Suppressor macrophage (primary cell): ENCODE measurements around the gene STPG4.
"Not testable (repeated sequence)": the region's sequence is repeated elsewhere in the genome, so short reads cannot be mapped to it uniquely, and the experiment has no call there.

Experiments used
- DNase-seq, 4 experiments: peaks; one replicate each; pipeline ENCODE4 v3.0.0-alpha.2; 2020 to 2022
- total RNA-seq, 17 experiments: gene quantifications; one replicate each; lab custom pipeline; 2026; ENCODE audit warnings: mixed read lengths in 6 of 17, inconsistent platforms in 3 of 17; lab: John Stamatoyannopoulos, UW

The STPG4 gene, protein sequence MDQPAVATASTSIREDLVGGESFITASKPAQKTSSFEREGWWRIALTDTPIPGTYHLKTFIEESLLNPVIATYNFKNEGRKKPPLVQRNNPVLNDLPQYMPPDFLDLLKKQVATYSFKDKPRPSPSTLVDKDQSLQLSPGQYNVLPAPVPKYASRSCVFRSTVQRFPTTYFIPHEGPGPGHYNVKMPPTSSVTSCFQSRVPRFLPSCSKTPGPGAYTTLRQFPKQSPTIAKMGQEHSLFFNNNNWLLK
- 0 to 2.1 (median 0.24) reads per million in 17 experiments for total RNA-seq

DNA sequence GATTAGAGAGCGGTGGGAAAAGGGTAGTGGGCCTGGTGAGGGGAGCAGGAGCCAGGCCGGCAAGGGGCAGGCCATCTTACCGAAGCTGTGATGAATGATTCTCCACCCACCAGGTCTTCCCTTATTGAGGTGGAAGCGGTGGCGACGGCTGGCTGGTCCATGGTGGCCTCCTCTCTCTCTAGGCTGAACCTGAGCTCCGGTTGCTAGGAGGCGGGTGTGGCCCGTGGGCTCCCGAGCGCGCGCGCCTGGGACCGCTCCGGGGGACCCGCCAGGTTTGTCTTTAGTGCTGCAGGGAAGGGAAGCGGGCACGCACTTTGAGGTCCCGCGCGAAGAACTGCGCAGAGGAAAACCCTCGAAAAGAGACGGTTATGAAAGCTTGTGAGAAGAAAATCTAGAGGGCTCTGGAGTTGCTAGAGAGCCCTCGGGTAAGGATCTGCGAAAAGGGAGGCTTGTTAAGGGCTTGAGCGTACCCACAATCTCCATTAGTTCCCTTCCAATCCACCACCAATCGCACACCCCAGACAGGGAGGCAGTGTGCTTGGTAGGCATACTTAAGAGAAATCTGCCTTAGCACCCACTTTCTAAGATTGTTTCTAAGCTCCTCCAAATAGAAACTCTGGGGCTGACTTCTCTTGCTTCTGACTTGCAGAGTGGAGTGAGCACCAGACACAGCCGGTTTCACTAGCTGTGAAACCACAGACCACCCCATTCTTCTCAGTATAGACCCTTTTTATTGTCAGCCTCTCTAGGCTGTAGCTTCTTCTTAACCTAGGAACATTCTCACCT is at the start of gene STPG4:
Gene STPG4, minus strand, starts transcription at position 218 of the 786 bp plus-strand sequence. Its CDS starts 57 bp downstream, at position 161.
- DNase-seq = no peak

DNA sequence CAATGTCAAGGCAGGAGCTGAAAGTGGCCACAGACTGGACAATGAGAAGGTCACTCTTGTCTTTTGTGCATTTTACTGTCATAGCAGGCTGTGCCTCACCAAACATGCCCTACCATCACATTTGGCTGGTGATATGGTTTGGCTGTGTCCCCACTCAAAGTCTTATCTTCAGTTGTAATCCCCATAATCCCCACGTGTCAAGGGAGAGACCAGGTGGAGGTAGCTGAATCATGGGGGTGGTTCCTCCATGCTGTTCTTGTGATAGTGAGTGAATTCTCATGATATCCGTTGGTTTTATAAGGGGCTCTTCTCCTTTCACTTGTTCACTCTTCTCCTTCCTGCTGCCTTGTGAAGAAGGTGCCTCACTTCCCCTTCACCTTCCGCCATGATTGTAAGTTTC is 49.6 kb upstream of the STPG4 start:
- no peak for DNase-seq

DNA sequence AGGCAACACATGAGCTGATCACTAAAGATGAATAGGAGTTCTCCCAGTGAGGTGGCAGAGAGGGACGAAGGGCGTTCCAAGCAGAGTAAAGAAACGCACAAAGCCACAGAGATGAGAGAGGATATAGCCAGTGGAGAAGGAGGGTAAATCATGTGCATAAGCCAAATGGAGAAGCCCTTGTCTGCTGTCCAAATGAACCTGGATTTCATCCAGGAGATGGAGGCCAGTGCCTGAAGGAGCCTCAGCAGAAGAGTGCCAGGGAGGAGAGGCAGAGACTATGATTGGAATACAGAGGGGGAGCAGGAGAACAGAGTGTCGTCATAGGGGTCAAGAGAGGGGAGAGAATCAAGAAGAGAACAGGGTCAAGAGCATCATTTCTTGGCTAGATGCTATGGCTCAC is 48.9 kb upstream of the STPG4 start:
- DNase-seq = no peak

DNA sequence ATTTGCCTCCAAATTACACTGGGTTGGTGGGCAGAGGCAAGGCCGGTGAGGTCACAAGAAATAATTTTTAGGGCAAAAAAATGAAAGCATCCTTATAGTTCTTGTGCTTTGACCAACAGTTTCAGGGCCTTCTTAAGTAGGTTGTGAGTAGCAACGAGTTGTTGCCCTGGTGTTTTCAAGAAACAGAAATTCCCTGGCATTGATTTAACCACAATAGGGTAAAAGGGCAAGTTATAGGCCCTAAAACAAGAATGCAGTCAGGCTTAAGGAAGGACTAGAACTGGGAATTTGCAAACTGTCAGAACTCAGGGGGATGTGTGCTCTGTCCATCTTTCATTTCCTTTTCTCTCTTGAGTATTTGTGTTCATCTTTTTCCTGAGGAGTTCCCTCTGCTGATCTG is 46.1 kb upstream of the STPG4 start:
- no peak for DNase-seq

DNA sequence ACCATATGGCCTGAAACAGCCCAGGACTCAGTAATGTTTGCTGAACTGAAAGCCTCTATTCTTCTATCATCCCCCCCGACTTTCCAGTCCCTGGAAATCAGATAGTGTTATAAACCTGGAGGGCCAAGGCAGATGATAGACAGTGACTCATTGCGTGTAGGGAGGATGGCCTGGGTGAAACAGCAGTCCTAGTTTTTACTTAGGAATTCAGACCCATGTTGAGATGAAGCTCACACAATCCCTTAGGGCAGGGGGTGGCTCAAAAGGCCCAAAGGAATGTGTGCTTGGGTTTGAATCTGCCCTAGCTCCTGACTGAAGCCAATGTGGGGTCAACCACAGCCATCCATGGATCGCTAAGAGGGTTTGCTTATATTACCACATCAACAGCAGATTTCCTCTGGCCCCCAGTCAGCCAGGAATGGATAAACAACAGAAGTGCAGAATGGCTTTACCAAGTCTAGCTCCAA is 43.9 kb upstream of the STPG4 start:
- DNase-seq = no peak

DNA sequence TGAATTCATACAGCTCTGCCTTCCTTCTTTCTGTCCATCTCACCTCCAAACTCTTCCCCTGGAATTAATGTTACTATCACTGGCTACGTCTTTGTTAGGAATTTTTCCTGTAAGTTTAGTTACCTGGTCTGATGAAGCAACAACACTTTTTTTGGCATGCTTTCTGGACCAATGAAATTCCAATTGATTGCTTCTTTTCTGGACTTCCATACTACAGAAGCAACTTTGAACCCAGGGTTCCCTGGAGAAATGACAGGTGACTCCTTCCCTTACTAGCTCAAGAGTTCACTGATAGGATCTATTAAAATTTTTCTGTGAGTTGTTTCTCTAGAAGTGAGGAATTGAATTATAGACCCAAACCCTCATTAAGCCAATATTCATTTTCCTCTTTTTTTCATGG is 41.4 kb upstream of the STPG4 start:
- DNase-seq = no peak

DNA sequence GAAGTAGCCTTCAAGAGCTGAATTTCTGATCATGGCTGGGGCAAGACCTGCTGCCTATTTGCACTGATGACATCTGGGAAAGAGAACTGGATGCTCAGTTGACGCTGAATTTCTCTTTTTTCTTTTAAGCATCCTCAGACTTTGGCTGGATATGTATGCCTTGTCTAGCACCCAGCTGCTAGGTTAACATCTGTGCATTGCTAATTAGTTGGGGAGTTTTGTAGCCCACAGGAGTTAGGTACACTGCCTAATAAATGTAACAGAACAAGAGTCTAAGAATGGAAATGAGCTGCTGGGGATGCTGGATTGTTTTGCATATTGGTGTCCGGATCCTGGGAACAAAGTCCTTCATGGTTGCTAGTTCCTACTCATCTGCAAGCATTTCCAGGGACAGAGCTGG is 40.9 kb upstream of the STPG4 start:
- no peak for DNase-seq

DNA sequence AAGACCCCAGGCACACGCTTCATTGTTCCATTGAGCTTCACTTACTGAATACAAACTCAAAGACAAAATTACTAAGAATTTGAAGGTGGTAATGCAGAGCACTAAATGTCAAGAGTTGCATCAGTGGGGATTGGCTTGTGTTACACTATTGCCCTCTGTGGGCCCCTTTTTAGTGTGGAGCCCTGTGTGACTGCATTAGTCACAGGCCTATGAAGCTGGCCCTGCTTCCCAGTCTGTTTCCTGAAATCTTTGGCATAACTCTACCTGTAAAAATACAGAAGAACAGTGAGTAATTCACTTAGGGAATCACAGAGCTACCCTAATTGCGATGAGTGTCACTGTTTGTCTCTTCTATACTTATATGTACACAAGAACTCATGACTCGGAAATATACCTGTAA is 40.0 kb upstream of the STPG4 start:
- DNase-seq = peak in 3 of 4 experiments; percentile 30 to 43 (median 34)

DNA sequence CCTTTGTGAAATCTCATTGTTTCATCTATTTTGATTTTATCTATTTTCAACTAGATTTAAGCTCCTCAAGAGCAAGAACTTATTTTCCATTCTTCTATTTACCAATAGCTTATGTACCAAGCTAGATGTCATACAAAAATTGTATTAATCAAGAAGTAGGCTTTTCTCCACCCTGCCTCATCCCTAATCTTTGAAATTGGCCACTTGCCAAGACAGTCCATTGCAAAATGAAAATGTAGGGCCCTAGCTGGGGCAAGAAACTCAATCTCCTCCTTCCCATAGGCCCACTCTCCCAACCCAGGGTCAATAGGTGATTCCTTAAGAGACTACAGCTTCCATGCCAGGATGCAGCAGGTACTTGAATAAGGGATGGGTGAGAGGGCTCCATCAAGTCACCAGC is 39.3 kb upstream of the STPG4 start:
- no peak for DNase-seq

DNA sequence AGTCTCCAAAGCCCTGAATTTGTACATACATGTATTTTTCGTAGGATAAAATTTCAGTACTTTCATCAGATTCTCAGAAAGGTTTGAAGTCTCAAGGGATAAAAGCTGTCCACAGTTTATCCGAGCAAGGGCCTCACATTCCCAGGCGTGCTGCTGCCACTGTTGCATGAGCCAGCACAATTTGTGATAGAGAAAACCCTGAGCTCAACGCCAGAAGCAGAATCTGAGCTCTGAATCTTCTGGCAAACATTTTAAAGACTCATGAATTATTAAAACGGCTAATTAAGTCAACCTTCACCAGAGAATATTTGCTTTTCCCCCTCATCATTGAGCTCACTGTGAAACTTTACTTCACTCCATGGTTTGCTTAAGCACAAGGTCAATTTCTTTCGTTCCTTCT is 38.5 kb upstream of the STPG4 start:
- DNase-seq = no peak

DNA sequence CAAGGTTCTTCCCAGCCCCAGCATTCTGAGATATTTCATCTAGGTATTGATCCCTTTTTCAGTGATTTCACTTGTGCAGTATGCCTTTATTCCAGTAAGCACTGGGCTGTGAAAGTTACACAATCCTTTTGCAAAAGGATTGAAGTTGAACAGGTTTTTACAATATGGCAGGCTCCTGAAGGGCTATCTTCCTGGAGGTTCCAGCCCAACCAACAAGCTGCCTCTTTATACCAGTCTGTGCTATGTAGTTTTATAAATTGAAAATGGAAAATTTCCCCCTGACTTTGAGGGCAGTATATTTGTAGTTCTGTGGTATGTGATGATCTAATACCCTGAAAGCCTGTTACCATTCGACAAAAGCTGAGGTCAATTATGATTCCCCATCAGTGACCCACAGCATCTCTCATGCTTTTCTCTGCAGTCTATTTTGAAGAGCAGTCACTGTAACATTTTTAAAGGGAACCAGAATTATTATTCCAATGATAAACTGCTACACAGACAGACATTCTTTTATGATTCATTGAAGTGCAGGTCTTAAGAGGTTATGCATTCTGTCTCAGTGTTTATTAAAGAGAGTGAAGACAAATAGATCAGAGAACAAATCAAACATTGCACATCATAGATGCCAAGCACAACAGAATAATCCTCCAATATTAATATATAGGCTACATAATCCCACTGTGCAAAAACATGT is 35.2 kb upstream of the STPG4 start:
- no peak for DNase-seq

DNA sequence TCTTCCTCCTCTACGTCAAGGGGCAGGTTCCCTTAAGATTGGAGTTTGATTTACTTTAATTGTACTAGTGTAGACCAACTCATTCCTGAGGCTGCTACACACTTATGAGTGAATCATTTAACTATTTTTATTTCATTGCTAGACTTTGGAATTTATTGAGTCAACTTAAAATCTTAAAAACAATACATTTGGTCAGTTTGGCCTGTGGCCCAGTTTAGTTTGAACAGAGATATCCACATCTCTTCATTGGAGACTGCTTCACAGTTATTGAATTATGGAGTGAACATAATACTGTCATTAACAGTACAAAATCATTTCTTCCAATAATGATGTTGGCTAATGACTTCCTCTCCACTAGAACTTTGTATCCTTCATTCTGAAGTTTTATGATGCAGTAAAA is 34.5 kb upstream of the STPG4 start:
- no peak for DNase-seq

DNA sequence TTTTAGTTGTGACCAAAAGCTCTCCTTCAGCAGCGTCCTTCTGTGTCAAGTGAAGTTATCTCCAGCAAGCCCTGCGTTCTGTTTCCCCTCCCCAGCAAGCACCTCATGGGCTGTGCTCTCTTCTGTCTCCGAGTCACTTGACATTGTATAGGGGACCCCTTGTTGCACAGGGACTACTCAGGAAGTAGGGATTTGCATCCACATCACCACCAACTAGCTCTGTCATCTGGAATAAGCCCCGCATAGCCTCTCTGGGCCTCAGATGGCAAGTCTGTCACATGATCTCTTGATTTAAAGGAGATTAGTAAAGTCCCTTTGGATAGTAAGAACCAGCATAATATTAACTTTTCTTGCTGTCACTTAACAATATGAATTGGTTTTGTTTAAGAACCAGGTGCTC is 32.0 kb upstream of the STPG4 start:
- no peak for DNase-seq

DNA sequence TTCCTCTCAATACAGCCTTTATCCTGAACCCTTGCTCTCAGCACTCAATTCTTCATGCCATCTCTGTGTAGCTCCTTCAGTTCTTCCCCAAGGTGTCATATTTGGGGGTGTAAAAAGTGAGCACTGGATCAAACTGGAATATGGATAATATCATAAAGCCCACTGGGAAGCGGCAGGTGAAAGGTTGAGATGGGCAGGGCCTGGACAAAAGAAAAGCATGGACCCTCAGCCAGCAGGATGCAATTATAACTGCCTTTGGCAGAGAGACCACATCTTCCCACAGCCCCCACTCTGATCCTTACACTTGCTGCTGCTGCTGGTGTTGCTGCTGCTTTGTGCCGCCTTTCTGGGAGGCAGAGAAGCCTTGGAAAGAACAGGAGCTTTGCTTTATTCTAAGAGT is 31.2 kb upstream of the STPG4 start:
- no peak for DNase-seq

DNA sequence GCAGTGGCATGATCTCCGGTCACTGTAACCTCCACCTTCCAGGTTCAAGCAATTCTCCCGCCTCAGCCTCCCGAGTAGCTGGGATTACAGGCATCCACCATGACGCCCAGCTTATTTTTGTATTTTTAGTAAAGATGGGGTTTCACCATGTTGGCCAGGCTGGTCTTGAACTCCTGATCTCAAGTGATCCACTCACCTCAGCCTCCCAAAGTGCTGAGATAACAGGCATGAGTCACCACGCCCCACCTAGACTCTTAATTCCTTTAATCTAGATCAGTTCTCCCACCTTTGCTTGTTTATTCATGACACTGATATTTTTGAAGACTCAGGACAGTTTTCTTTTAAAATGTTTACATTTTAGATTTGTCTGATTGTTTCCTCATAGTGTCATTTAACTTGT is 30.0 kb upstream of the STPG4 start:
- not testable (repeated sequence) for DNase-seq

DNA sequence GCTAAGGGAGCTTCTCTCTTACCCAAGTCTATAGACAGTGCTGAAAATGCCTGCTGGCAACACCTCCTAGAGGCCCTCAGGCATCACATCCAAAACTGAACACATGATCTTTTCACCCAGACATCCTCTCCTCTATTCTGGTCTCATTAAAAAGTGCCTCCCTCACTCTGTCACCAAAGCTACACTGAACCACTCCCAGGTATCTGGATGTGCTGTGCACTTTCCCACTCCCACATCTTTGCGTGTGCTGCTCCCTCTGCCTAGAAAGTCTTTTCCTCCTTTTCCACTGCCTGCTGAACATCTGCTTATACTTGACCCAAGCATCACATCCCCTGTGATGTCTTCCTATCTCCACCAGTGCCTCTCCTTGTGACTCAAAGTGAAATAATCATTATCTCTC is 26.1 kb upstream of the STPG4 start:
- DNase-seq = no peak

DNA sequence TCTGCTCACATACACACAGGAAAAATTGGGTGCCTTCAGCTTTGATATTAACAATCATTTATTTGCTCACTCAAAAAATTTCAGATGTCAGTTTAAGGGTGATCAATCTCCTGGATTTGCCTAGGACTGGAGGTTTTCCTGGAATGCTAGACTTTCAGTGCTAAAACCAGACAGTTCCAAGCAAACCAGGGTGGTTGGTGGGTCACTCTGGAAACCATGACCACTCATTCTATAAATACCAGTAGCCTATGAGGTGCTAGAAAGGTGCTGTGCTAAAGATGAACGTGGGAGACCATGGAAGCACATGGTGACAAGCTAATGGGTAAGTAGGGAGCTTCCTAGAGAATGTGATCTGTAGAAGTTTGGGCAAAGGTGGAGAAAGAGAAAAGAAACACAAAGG is 25.4 kb upstream of the STPG4 start:
- no peak for DNase-seq

DNA sequence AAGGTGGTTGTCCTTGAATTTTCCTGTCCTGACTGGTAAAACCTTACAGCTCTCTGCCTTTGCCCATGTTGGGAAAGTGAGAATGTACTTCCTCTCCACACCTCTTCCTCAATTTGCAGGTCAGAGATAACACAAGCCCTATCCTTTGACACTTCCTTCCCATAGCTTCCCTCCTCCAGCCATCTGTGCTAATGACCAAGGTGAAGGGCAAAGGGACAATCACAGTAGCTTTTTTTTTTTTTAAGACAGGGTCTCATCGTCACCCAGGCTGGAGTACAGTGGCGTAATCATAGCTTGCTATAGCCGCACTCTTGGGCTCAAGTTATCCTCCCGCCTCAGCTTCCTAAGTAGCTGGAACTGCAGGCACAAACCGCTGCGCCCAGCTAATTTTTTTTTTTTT is 24.3 kb upstream of the STPG4 start:
- peak; percentile 24 to 60 (median 50) for DNase-seq

DNA sequence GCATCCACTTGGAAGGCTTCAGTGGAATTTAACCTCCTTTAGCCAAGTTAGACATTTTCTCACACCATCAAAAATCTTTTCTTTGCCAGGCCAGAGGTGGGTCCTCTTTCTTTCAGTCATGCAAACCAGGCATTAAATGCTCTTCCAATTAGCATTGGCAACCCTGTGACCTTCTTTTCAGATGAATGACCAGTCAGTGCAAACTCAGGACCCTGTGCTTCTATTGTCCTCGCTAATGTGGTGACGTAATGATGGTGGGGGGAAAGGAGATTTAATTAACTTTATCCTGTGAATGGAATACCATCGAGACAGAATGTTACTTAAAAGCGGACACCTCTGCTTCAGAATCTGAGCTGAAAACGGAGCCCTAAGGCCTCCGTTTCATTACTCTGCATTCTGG is 23.2 kb upstream of the STPG4 start:
- no peak for DNase-seq

DNA sequence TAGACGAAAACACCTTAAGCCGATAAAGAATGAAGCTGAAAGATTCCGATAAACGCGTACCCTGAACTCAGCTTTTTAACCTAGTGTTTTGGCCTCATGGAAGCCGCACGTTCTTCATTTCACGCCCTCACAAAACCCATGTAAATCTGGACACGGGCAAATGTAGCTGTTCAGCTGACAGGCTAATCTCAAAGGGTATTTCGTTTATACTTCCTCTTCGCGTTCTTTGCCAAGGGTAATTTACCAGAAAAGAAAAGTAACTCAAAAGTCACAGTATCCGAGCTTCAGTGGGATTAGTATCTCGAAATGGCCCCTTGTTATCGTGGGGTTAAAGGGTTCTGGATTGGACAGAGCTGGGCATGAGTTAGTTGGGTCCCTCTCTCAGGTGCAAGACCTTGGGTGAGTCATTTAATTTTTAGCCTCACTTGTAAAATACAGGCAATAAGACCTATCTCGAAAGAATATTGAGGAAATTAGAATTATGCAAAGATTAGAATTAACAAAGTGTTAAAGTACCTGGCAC is 22.0 kb upstream of the STPG4 start:
- DNase-seq = peak in 2 of 4 experiments; percentile 71 to 74

DNA sequence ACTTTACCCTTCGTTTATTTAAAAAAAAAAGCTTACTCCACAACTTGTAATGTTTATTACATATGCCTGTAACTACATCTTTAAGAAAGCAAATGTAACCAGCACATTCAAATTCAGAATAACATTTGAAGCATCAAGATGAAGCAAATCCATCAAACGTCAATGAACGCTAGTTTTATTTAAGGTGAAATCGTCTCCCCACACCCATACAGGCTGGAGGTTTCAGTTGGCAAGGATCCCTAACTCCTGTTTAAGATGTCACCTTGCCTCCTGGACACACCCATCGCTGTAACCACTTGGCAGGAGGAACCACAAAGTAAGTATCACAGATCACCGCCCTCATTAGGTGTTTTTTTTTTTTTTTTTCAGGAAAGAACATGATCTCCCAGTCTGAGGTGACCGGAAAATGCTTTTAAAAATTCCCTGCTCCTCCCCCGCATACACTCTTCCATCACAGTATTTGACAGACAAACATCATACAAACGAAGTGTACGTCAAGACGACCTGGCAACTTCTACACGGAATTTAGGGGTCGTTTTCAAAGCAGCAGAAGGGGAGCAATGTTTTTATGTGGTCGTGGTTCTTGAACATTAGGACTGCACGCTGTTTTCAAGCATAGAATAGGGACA is 19.7 kb upstream of the STPG4 start:
- peak; percentile 35 to 72 (median 51) for DNase-seq

DNA sequence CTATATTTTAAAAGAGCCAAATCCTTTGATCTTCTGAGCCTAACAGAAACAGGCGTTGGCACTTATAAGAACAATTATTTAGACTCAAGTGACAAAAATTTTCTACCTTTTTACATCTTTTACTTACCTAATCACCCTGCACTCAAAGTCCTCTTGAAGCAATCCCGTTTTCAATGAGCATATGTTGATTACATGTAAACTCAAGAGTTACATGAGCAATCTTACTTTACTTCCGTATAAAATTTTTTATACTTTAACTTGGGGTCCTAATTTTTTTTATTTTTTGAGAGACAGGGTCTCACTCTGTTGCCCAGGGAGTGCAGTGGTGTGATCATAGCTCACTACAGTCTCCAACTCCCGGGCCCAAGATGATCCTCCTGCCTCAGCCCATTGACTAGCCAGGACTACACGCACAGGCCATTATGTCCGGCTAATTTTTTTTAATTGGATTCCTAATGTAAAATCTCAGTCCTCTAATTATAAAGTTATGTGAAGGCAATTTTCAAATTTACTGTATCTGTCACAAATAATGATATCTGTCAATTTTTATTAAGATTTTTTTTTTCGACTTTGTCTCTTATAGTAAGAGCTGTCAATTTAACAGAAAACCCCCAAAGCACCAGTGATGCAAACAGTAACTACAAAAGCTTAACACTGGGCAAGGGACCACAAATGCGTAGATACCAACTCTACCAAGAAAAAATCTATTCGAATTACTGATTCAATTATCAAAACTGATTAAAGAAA is 19.1 kb upstream of the STPG4 start:
- DNase-seq = peak in 2 of 4 experiments; percentile 28 to 32
